ENCODE results near the gene FRAT1. TPM values are rescaled to one million over a fixed set of nuclear protein-coding genes. Genes with fewer than 3 reads are reported as not detected.

FRAT1 gene
- total RNA-seq, 1 donor from 2014 or later, result 2.4 TPM

- TF ChIP-seq CTCF (IDR thresholded peaks at IDR 0.05; ENCODE audit: insufficient read depth, low read length, poor library complexity, severe bottlenecking), result peak; percentile 17
- no peaks in the 10 kb centered on the region for H3K27me3 ChIP-seq (ENCODE audit: control insufficient read depth, insufficient read depth, low read length)
- H3K4me3 ChIP-seq (ENCODE audit: low read depth, low read length), result peak within 1 kb of the TSS; percentile 57
- DNase-seq (ENCODE audit: low read depth), result peak; percentile 94
- H3K36me3 ChIP-seq (ENCODE audit: control insufficient read depth, insufficient read depth, low read length), result no peaks in the 10 kb centered on the region
These were observed 26.8 kb upstream of the FRAT1 start, which contains the start of gene ARHGAP19 for GRCh38 chr10:97292097-97292861. Gene ARHGAP19 (minus strand): TSS chr10:97292637. CDS start chr10:97292627, 10 bp downstream.

- no peak overlapping the region for H3K4me3 ChIP-seq (ENCODE audit: low read depth, low read length)
- no peaks in the 10 kb centered on the region for H3K27me3 ChIP-seq (ENCODE audit: control insufficient read depth, insufficient read depth, low read length)
- H3K36me3 ChIP-seq (ENCODE audit: control insufficient read depth, insufficient read depth, low read length), result no peaks in the 10 kb centered on the region
- DNase-seq (ENCODE audit: low read depth), result no peak
- TF ChIP-seq CTCF (IDR thresholded peaks at IDR 0.05; ENCODE audit: insufficient read depth, low read length, poor library complexity, severe bottlenecking), result no peak
These were observed 26.2 kb upstream of the FRAT1 start for GRCh38 chr10:97292862-97293198.

GRCh38 chr10:97297556-97298222, 21.4 kb upstream of the FRAT1 start:
- Histone ChIP-seq H3K4me3 (ENCODE audit: low read depth, low read length) (no peak overlapping the region), H3K36me3 (ENCODE audit: control insufficient read depth, insufficient read depth, low read length) (no peaks in the 10 kb centered on the region), H3K27me3 (ENCODE audit: control insufficient read depth, insufficient read depth, low read length) (no peaks in the 10 kb centered on the region)
- DNase-seq (ENCODE audit: low read depth), result no peak
- no peak for TF ChIP-seq CTCF (IDR thresholded peaks at IDR 0.05; ENCODE audit: insufficient read depth, low read length, poor library complexity, severe bottlenecking)

GRCh38 chr10:97298223-97298571, 20.9 kb upstream of the FRAT1 start:
- H3K4me3 ChIP-seq (ENCODE audit: low read depth, low read length), result no peak overlapping the region
- DNase-seq (ENCODE audit: low read depth), result no peak
- H3K27me3 ChIP-seq (ENCODE audit: control insufficient read depth, insufficient read depth, low read length), result no peaks in the 10 kb centered on the region
- H3K36me3 ChIP-seq (ENCODE audit: control insufficient read depth, insufficient read depth, low read length), result no peaks in the 10 kb centered on the region
- no peak for TF ChIP-seq CTCF (IDR thresholded peaks at IDR 0.05; ENCODE audit: insufficient read depth, low read length, poor library complexity, severe bottlenecking)

- DNase-seq (ENCODE audit: low read depth), result no peak
- no peak overlapping the region for H3K4me3 ChIP-seq (ENCODE audit: low read depth, low read length)
- no peaks in the 10 kb centered on the region for H3K36me3 ChIP-seq (ENCODE audit: control insufficient read depth, insufficient read depth, low read length)
- no peak for TF ChIP-seq CTCF (IDR thresholded peaks at IDR 0.05; ENCODE audit: insufficient read depth, low read length, poor library complexity, severe bottlenecking)
- H3K27me3 ChIP-seq (ENCODE audit: control insufficient read depth, insufficient read depth, low read length), result no peaks in the 10 kb centered on the region
These were observed 18.1 kb upstream of the FRAT1 start for GRCh38 chr10:97300980-97301379.

Data from kidney epithelial cell (primary cell).